VCaP (cell line): ENCODE measurements around the gene EMC1.
"Not testable (repeated sequence)": the region's sequence is repeated elsewhere in the genome, so short reads cannot be mapped to it uniquely, and the experiment has no call there.

ENCODE experiments used
- H3K27ac ChIP-seq: fragments of 450-650 bp; 2 replicates; pipeline ENCODE4 v1.5.1; 2017
- TF ChIP-seq, protein P1 (sequence below): fragments of 450-650 bp; conservative IDR thresholded peaks from 2 replicates; pipeline ENCODE4 v1.5.1; 2017; ENCODE audit warnings: mild to moderate bottlenecking, moderate library complexity

EMC1 gene

DNA sequence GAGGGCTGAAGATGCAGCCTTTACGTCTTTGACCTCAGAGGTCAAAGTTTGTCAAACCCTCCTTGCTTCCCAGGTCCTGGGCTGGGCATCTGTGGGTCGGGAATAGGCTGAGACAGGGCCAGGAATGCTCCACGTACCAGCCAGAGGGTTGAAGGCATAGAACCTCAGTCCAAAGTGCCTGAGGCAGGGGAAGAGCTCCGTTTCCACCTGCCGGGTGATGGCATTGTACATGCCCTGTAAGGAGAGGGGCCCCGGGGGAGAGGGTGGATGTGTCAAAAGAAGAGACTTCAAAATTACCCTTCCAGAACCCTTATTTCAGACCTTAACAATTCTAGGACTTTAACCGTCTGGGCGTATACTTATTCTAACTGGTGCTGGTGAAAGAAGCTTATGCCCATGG is 33.6 kb upstream of the EMC1 start:
- TF ChIP-seq, protein P1, sequence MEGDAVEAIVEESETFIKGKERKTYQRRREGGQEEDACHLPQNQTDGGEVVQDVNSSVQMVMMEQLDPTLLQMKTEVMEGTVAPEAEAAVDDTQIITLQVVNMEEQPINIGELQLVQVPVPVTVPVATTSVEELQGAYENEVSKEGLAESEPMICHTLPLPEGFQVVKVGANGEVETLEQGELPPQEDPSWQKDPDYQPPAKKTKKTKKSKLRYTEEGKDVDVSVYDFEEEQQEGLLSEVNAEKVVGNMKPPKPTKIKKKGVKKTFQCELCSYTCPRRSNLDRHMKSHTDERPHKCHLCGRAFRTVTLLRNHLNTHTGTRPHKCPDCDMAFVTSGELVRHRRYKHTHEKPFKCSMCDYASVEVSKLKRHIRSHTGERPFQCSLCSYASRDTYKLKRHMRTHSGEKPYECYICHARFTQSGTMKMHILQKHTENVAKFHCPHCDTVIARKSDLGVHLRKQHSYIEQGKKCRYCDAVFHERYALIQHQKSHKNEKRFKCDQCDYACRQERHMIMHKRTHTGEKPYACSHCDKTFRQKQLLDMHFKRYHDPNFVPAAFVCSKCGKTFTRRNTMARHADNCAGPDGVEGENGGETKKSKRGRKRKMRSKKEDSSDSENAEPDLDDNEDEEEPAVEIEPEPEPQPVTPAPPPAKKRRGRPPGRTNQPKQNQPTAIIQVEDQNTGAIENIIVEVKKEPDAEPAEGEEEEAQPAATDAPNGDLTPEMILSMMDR: no peak
- no peak overlapping the region for H3K27ac ChIP-seq

DNA sequence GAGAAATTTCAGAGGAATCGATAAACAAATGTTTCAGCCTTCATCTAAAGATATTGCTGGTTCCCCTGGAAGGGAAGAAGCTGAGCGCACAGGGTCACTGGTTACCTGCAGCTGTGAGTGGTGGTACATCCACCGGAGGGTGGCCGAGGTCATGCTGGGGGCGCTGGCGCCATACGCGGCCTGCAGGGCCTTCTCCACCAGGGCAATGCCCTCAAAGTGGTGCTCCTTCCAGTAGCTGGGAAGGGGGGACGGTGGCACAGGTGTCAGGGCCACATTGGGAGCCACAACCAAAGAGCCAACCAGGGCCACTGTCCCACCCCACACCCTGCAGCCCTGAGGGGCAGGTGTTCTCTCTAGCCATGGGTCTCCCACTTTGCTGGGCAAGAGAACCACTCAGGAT is 32.6 kb upstream of the EMC1 start:
- H3K27ac ChIP-seq: no peak overlapping the region
- TF ChIP-seq, protein P1: no peak

DNA sequence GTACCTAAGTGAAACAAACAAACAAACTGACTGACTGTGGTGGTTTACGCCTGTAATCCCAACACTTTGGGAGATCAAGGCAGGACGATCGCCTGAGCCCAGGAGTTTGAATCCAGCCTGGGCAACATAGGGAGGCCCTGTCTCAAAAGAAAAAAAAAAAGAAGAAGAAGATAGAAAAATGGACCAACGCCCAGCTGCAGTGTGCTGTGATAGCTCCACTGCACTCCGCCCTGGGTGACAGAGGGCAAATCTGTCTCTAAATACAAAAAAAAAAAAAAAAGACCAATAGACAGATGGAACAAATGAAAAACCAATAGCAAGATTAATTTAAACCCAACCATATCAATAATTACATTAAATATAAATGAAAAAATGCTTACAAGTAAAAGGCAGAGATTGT is 23.3 kb upstream of the EMC1 start:
- TF ChIP-seq, protein P1: no peak
- H3K27ac ChIP-seq: no peak overlapping the region

DNA sequence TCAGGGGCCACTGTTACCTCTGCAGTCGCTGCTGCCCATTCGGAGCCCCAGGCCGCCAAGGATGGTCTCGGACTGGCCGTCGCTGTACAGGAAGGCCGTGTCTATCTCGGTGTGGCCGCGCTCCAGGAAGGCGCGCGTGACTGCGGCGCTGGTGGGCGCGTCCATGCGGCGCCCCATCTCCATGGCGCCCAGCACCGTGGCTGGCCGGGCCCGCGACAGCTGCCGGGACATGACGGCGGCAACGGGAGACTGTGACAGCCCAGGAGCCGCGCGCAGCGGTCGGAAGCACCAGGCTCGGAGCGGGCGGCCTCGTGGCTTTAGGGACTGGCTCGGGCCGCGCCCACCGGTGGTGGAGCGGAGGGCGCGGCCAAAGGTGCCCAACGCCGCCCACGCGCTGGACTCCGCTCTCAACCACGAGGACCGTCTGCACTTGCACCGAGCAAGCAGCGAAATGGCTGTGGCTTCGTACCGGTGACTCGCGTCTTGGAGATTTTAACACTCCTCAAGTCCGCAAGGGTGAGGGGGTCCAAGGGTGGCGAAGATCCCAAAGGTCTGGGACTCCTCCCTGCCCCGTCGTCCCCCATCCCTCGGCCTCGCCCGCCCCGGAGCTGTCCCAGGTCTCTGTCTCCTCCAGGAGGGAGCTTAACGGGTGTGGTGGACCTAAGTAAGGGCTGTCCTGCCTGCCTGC is 22.7 kb upstream of the EMC1 start:
- H3K27ac ChIP-seq: not testable (repeated sequence)

DNA sequence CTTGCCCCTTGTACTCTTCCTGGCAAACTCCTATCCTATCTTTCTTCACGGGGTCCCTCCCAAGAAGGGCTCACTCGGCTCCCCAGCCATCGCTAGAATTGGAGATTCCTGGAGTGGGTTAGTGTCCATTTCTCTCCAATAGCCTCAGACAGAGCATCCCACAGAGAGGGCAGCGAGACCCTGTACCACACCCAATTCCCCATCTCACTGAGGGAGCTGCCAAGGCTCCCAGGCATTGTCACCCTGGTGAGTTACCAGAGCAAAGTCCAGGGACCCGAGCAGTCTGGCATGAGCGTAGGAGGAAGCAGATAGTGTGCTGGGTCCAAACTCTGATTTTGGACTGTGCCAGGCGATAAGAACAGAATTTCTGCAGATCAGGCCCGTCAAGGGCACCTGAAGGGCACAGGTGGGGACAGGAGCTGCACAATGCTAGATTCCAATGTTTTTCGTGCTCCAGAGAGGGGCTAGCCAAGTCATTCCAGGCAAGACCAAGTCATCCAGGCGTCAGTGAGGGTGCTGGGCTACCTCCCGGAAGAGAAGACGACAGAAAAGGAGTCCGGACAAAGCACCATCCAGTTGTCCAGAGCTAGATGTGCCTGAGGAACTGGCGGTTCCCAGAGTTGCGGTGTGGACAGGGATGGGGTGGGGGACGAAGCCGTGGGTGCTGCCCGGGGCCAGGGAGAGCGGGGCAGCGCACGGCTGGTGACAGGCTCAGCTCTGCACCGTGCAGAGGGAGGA is 22.0 kb upstream of the EMC1 start:
- TF ChIP-seq, protein P1: no peak

DNA sequence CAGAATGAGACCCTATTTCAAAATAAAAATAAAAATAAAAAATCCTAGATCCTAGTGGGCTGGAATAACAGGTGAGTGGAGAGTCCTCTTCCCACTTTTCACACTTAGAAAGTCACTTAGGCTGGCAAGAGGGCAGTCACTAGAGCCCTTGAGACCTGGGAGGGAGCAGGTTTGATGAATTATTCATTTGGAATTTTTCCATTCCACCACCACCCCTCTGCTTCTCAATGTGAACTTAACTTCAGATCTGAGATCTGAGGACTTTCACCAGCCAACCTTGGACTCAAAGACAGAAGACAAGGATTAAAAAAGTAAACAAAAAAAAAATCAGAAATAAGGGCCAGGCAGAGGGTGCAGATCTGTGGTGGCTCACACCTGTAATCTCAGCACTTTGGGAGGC is 20.7 kb upstream of the EMC1 start:
- H3K27ac ChIP-seq: no peak overlapping the region
- TF ChIP-seq, protein P1: no peak

More for the DNA sequence above, 22.0 kb upstream of the EMC1 start:
- H3K27ac ChIP-seq: no peak overlapping the region

DNA sequence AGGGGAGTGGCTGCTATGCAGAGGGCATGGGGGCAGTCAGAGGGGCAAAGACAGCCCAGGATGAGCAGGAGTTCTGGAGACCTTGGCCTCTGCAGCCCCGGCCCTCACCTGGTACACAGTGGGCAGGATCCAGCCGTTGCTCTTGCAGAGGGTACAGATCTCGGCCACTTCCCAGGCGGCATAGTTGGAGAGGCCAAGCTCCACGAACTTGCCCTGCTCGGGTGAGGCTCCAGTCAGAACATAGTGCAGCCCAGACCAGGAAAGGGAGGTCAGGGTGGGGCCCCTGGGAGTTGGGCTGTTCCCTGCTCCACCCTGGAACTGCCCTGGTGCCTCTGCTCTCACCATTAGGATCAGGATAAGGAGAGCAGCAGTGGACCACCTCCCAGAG is 19.0 kb upstream of the EMC1 start:
- not testable (repeated sequence) for H3K27ac ChIP-seq

DNA sequence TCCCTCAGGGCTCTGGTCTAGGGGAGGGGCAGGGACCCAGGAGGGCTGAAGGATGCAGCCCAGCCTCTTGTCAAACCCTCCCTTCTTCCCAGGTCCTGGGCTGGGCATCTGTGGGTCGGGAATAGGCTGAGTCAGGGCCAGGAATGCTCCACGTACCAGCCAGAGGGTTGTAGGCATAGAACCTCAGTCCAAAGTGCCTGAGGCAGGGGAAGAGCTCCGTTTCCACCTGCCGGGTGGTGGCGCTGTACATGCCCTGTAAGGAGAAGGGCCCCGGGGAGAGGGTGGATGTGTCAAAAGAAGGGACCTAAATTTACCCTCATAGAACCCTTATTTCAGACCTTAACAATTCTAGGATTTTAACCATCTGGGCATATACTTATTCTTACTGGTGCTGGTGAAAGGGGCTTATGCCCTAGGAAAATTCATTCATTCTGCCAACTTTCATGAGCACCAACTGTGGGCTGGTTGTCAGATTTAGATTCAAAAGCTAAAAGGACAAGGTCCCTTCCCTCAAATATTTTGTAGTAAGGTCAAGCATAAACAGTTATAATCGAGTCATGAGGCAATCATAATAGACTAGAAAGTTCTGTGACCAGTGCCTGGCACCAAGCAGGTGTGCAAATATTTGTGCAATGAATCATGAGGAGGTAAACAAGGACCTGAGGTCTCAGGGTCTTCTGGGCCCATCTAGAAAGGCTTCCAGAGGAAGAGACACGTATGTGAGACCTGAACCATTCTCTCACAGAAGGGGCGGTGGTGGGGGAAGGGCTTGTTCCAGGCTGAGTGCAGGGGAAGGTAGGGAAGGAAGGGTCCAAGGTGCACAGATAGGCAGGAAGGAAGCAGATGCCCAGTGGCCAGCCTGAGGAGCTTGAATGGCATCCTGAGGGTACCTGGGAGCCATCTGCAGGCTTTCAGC is 18.4 kb upstream of the EMC1 start:
- H3K27ac ChIP-seq: not testable (repeated sequence)

DNA sequence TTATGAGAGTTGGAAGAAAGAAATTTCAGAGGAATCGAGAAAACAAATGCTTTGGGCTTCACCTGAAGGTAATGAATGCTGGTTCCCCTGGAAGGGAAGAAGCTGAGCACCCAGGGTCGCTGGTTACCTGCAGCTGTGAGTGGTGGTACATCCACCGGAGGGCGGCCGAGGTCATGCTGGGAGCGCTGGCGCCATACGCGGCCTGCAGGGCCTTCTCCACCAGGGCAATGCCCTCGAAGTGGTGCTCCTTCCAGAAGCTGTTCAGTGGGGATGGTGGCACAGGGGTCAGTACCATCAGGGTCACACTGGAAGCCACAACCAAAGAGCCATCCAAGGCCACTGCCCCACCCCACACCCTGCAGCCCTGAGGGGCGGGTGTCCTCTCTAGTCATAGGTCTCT is 17.1 kb upstream of the EMC1 start:
- TF ChIP-seq, protein P1: no peak
- H3K27ac ChIP-seq: no peak overlapping the region
